Thyroid gland (tissue), 4 donors: Measurements from ENCODE around the gene ZBP1. TPM values are rescaled to one million over a fixed set of nuclear protein-coding genes. Genes with fewer than 3 reads are reported as not detected.
A peak's percentile ranks its signal among the peaks of the same experiment; 100 is the strongest.

ENCODE experiments used
- DNase-seq, 2 donors: peaks; one replicate each; pipeline ENCODE4 v3.0.0-alpha.2; 2019
- H3K27ac ChIP-seq, 3 donors: fragments of 200-600 bp; sonication (generic); 1 replicate in 2 of 3; 2 replicates in 1 of 3; pipeline ENCODE4 v1.5.1; 2016 to 2019; ENCODE audit warnings: mild to moderate bottlenecking in 1 of 3, moderate library complexity in 1 of 3
- H3K27me3 ChIP-seq: fragments of 200-600 bp; sonication (generic); one replicate; pipeline ENCODE4 v1.5.1; 2019
- H3K36me3 ChIP-seq, 2 donors: fragments of 200-600 bp; sonication (generic); one replicate each; pipeline ENCODE4 v1.5.1; 2016 to 2019
- H3K4me1 ChIP-seq, 2 donors: fragments of 200-600 bp; sonication (generic); one replicate each; pipeline ENCODE4 v1.5.1; 2017 to 2019
- H3K4me3 ChIP-seq, 3 donors: fragments of 200-600 bp; sonication (generic); replicated peaks in 1 of 3; 1 replicate in 2 of 3; 2 replicates in 1 of 3; pipeline ENCODE4 v1.5.1; 2016; ENCODE audit warnings: mild to moderate bottlenecking in 1 of 3
- H3K9me3 ChIP-seq: fragments of 200-600 bp; sonication (generic); one replicate; pipeline ENCODE4 v1.5.1; 2017
- CTCF ChIP-seq, 6 experiments: fragments of 200-600 bp in 3 of 6; fragments of 450-650 bp in 3 of 6; sonication (generic) in 3 of 6; IDR thresholded peaks; one replicate each; pipeline ENCODE4 v1.5.1; 2016 to 2019; ENCODE audit warnings: antibody characterized with exemption in 6 of 6, mild to moderate bottlenecking in 2 of 6, inconsistent platforms in 1 of 6, moderate library complexity in 1 of 6
- POLR2A ChIP-seq, 2 donors: fragments of 450-650 bp; IDR thresholded peaks; one replicate each; pipeline ENCODE4 v1.6.1; 2017; ENCODE audit warnings: antibody characterized with exemption in 2 of 2, mild to moderate bottlenecking in 2 of 2, moderate library complexity in 1 of 2
- WGBS, 2 donors: methylation state at CpG; one replicate each; pipeline ENCODE4 v1.1.5; 2017; 5-methylcytosine and 5-hydroxymethylcytosine counted together
- intact Hi-C: fragments of 100-400 bp; cut with DNase I; formaldehyde crosslinking; loops from one replicate; pipeline ENCODE4 v1.15.1; 2023
- total RNA-seq, 4 donors: library from RNA; depleted of rRNA; stranded (reverse); fragments of >200 nt; gene quantifications; one replicate each; pipeline ENCODE4 v1.2.3, GENCODE V29; 2016

ZBP1 gene
- total RNA-seq, 4 donors from 2014 or later: 0.33 to 1.5 (median 0.34) TPM; not detected in 1

- Histone ChIP-seq H3K27ac (no peak overlapping the region), H3K27me3 (no peaks in the 10 kb centered on the region), H3K9me3 (no peaks in the 10 kb centered on the region), H3K4me3 (no peak overlapping the region), H3K36me3 (no peaks in the 10 kb centered on the region), H3K4me1 (peaks cover 0 to 8% of the 10 kb centered on the region in 2 donors)
- intact Hi-C loops: no loop called here
- WGBS, 2 donors: 75 to 78% methylated on average over 20 of the region's 20 CpGs
- TF ChIP-seq CTCF (IDR thresholded peaks at IDR 0.05): no peak
- no peak for TF ChIP-seq POLR2A (IDR thresholded peaks at IDR 0.05)
- DNase-seq: no peak
These were observed 49.9 kb downstream of the ZBP1 start for GRCh38 chr20:57570145-57570850.

GRCh38 chr20:57568960-57569359 is 51.3 kb downstream of the ZBP1 start:
- no peaks in the 10 kb centered on the region for H3K27me3 ChIP-seq
- H3K36me3 ChIP-seq: no peaks in the 10 kb centered on the region
- no peak overlapping the region for H3K27ac ChIP-seq
- no peaks in the 10 kb centered on the region for H3K9me3 ChIP-seq
- no peak for DNase-seq
- TF ChIP-seq CTCF (IDR thresholded peaks at IDR 0.05): no peak
- no peak for TF ChIP-seq POLR2A (IDR thresholded peaks at IDR 0.05)
- 91 to 96% methylated on average over 12 of the region's 12 CpGs for WGBS, 2 donors
- H3K4me1 ChIP-seq: peaks cover 0 to 8% of the 10 kb centered on the region in 2 donors
- H3K4me3 ChIP-seq: no peak overlapping the region
- intact Hi-C loops: no loop called here

DNA sequence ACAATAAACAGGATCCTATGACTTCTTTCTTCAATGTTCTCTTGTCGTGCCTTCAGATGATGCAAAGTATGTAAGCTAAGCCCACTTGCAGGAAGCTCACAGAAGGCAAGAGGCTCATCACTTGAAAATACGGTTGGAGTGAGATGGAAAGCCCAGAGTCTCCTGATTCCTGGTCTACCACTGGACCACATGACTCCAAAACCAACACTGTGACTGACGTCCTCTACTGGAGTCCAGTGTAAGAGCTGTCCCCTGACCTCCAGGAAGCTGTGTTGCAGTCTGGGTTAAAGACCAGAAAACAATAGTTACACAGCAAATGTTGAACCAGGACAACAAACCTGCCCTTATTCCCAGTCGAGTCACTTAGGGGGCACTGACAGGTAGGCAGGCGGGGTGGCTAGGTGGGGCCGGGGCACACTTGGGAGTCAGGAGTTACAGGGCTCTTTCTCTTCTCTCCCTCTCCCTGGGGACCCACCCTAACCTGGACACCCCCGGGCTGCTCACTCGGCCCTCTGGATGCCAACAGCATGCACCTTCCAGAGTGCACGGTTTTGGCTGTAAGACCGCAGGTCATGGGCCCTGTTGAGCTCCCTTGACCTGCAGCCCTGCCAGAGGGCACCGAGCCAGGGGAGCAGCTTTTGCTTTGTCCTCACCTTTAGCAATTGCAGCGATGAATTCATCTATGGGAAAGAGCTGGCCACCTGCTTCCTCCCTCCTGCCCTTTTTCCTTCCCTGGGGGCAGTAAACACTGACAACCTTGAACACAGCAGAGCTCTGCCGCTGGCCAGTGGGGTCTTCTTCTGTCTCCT is 51.9 kb downstream of the ZBP1 start:
- WGBS, 2 donors: 59 to 75% methylated on average over 12 to 13 of the region's 13 CpGs
- no peaks in the 10 kb centered on the region for H3K9me3 ChIP-seq
- TF ChIP-seq CTCF (IDR thresholded peaks at IDR 0.05): no peak
- TF ChIP-seq POLR2A (IDR thresholded peaks at IDR 0.05): no peak
- no peak overlapping the region for H3K27ac ChIP-seq
- H3K36me3 ChIP-seq: no peaks in the 10 kb centered on the region
- peaks cover 0 to 6% of the 10 kb centered on the region in 2 donors for H3K4me1 ChIP-seq
- H3K27me3 ChIP-seq: no peaks in the 10 kb centered on the region
- DNase-seq: peak in 1 of 2 donors; percentile 9
- H3K4me3 ChIP-seq: no peak overlapping the region
- intact Hi-C loops: no loop called here

- H3K4me1 ChIP-seq: peaks cover 0 to 4% of the 10 kb centered on the region in 2 donors
- DNase-seq: no peak
- no peak overlapping the region for H3K27ac ChIP-seq
- H3K9me3 ChIP-seq: no peaks in the 10 kb centered on the region
- no peak overlapping the region for H3K4me3 ChIP-seq
- H3K27me3 ChIP-seq: no peaks in the 10 kb centered on the region
- TF ChIP-seq POLR2A (IDR thresholded peaks at IDR 0.05) (no peak), CTCF (IDR thresholded peaks at IDR 0.05) (no peak)
- WGBS, 2 donors: 49 to 53% methylated on average over 9 of the region's 9 CpGs
- H3K36me3 ChIP-seq: no peaks in the 10 kb centered on the region
- intact Hi-C loops: no loop called here
These were observed 52.7 kb downstream of the ZBP1 start for GRCh38 chr20:57567471-57568079.
